ENCODE results near the gene ARSB.

DNA sequence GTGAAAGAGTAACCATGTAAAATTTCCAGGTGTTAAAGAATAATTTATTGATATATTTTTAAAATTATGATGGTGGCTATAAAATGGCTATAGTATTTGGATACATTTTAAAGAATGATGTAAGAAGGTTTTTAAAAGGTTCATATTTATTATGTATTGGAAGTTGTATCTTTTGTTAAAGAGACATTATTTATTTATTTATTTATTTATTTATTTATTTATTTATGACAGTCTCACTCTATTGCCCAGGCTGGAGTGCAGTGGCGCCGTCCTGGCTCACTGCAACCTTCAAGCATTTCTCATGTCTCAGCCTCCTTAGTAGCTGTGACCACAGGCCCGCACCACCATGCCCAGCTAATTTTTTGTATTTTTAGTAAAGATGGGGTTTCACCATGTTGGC, 247.0 kb downstream of the ARSB start:
- TF ChIP-seq, protein P1, sequence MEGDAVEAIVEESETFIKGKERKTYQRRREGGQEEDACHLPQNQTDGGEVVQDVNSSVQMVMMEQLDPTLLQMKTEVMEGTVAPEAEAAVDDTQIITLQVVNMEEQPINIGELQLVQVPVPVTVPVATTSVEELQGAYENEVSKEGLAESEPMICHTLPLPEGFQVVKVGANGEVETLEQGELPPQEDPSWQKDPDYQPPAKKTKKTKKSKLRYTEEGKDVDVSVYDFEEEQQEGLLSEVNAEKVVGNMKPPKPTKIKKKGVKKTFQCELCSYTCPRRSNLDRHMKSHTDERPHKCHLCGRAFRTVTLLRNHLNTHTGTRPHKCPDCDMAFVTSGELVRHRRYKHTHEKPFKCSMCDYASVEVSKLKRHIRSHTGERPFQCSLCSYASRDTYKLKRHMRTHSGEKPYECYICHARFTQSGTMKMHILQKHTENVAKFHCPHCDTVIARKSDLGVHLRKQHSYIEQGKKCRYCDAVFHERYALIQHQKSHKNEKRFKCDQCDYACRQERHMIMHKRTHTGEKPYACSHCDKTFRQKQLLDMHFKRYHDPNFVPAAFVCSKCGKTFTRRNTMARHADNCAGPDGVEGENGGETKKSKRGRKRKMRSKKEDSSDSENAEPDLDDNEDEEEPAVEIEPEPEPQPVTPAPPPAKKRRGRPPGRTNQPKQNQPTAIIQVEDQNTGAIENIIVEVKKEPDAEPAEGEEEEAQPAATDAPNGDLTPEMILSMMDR (IDR thresholded peaks at IDR 0.05) = no peak
- TF ChIP-seq POLR2A (IDR thresholded peaks at IDR 0.05) = no peak
